ENCODE measurements around the gene SMAD9. TPM values are rescaled to one million over a fixed set of nuclear protein-coding genes. Genes with fewer than 3 reads are reported as not detected.

Gene SMAD9
- total and polyA plus RNA-seq, 2 experiments from 2014 or later: 3.2 to 5.8 TPM

DNA sequence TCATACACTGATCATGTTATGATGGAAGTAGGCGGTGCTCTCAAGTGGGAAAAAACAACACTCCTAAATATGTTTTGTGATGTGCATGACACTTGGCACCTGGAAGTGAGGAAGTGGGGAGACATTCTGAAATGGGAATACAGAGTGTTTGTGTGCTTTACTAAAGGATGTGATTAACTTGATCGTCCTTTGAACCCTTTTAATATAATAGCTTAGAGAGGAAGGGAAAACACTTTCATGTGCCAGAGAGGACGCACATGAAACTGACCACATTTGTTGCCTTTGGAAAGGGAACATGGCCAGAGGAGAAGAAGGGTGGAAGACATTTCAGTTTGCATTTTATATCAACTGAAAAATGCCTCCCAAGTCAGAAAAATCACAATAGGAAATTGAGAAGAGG lies 31.4 kb downstream of the SMAD9 start:
- TF ChIP-seq CTCF (IDR thresholded peaks at IDR 0.05; ENCODE audit: poor library complexity) (no peak), EZH2 (IDR thresholded peaks at IDR 0.05; ENCODE audit: borderline replicate concordance) (no peak), EZH2phosphoT487 (IDR thresholded peaks at IDR 0.05; ENCODE audit: low read depth, severe bottlenecking, unreplicated experiment) (no peak)
- Histone ChIP-seq H4K20me1 (ENCODE audit: insufficient read depth, poor library complexity, severe bottlenecking) (no peaks in the 10 kb centered on the region), H3K27ac (no peak overlapping the region), H3K79me2 (peaks cover 2% of the 10 kb centered on the region), H3K4me2 (no peak overlapping the region), H3K4me3 (no peak overlapping the region), H3K9me2 (replicated peaks; ENCODE audit: insufficient read depth) (no peaks in the 10 kb centered on the region), H2AFZ (no peak overlapping the region), H3K9me3 (ENCODE audit: low read depth) (no peaks in the 10 kb centered on the region), H3K4me1 (ENCODE audit: insufficient read depth) (no peaks in the 10 kb centered on the region), H3K27me3 (no peaks in the 10 kb centered on the region), H3K36me3 (replicated peaks; ENCODE audit: insufficient read depth, low read depth) (no peaks in the 10 kb centered on the region)
- no peak for DNase-seq (ENCODE audit: low spot score)
- 77% methylated on average over 3 of the region's 3 CpGs for WGBS (ENCODE audit: low lambda C conversion rate, missing lambda C conversion rate)

DNA sequence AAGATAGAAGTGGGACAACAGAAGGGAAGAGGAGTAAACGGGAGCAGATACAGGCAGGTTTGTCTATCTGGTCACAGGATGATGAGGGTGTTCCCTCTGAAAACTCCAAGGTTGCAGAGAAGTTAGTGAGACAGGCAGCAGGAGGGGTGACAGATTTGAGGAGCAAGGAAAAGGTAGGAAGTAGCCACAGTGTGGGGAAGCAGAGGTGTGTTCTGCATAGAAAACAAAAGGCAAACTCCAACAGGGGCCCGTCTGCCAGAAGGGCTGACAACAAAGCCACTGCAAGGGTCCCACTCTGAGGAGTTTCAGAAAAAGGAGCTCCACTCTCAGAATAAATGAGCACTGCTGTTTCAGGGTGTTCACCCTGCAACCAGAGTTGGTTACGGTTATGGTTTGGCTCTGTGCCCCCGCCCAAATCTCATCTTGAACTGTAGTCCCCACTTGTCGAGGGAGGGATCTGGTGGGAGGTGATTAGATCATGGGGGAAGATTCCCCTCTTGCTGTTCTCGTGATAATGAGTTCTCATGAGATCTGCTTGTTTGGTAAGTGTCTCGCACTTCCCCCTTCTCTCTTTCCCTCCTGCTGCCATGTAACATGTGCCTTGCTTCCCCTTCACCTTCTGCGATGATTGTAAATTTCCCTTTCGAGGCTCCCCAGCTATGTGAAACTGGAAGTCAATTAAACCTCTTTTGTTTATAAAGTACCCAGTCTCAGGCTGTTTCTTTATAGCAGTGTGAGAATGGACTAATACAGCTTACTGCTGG lies 32.1 kb downstream of the SMAD9 start:
- Histone ChIP-seq H3K4me1 (ENCODE audit: insufficient read depth) (peaks cover 5% of the 10 kb centered on the region), H3K27me3 (no peaks in the 10 kb centered on the region), H3K79me2 (peaks cover 2% of the 10 kb centered on the region), H3K9me2 (replicated peaks; ENCODE audit: insufficient read depth) (no peaks in the 10 kb centered on the region), H3K27ac (no peak overlapping the region), H2AFZ (no peak overlapping the region), H3K9me3 (ENCODE audit: low read depth) (no peaks in the 10 kb centered on the region), H3K4me2 (no peak overlapping the region), H4K20me1 (ENCODE audit: insufficient read depth, poor library complexity, severe bottlenecking) (no peaks in the 10 kb centered on the region), H3K4me3 (no peak overlapping the region), H3K36me3 (replicated peaks; ENCODE audit: insufficient read depth, low read depth) (no peaks in the 10 kb centered on the region)
- DNase-seq (ENCODE audit: low spot score): no peak
- TF ChIP-seq EZH2phosphoT487 (IDR thresholded peaks at IDR 0.05; ENCODE audit: low read depth, severe bottlenecking, unreplicated experiment) (no peak), CTCF (IDR thresholded peaks at IDR 0.05; ENCODE audit: poor library complexity) (no peak), EZH2 (IDR thresholded peaks at IDR 0.05; ENCODE audit: borderline replicate concordance) (no peak)
- 64% methylated on average over 9 of the region's 9 CpGs for WGBS (ENCODE audit: low lambda C conversion rate, missing lambda C conversion rate)

- no peak overlapping the region for H3K4me2 ChIP-seq
- peaks cover 2% of the 10 kb centered on the region for H3K79me2 ChIP-seq
- H3K27ac ChIP-seq: no peak overlapping the region
- TF ChIP-seq EZH2 (IDR thresholded peaks at IDR 0.05; ENCODE audit: borderline replicate concordance): no peak
- no peak for TF ChIP-seq CTCF (IDR thresholded peaks at IDR 0.05; ENCODE audit: poor library complexity)
- 75% methylated on average over 6 of the region's 6 CpGs for WGBS (ENCODE audit: low lambda C conversion rate, missing lambda C conversion rate)
- H4K20me1 ChIP-seq (ENCODE audit: insufficient read depth, poor library complexity, severe bottlenecking): no peaks in the 10 kb centered on the region
- no peaks in the 10 kb centered on the region for H3K9me3 ChIP-seq (ENCODE audit: low read depth)
- H3K27me3 ChIP-seq: no peaks in the 10 kb centered on the region
- no peak for DNase-seq (ENCODE audit: low spot score)
- H3K4me3 ChIP-seq: no peak overlapping the region
- H3K9me2 ChIP-seq (replicated peaks; ENCODE audit: insufficient read depth): no peaks in the 10 kb centered on the region
- no peaks in the 10 kb centered on the region for H3K36me3 ChIP-seq (replicated peaks; ENCODE audit: insufficient read depth, low read depth)
- no peak overlapping the region for H2AFZ ChIP-seq
- H3K4me1 ChIP-seq (ENCODE audit: insufficient read depth): peaks cover 7% of the 10 kb centered on the region
Observed at GRCh38 chr13:36885901-36886300, 34.1 kb downstream of the SMAD9 start.
